GM23338 (cell line): ENCODE data around the gene CLPTM1L.

Source experiments
- CREB1 ChIP-seq: fragments of 250-450 bp; sonication (Bioruptor Pico); IDR thresholded peaks from 2 replicates; pipeline ENCODE4 v1.5.0; 2020; ENCODE audit warnings: low read depth, mild to moderate bottlenecking, moderate library complexity
- ETS1 ChIP-seq: IDR thresholded peaks from 2 replicates; pipeline ENCODE4 v1.6.1; 2016; ENCODE audit warnings: antibody characterized with exemption
- EZH2 ChIP-seq: fragments of 200-600 bp; sonication (generic); IDR thresholded peaks from one replicate; pipeline ENCODE4 v1.8.0; 2017; ENCODE audit warnings: antibody characterized with exemption, mild to moderate bottlenecking, low read depth; ENCODE audit not compliant: unreplicated experiment
- EZH2phosphoT487 ChIP-seq: fragments of 200-600 bp; sonication (generic); IDR thresholded peaks from one replicate; pipeline ENCODE4 v1.8.1; 2018; ENCODE audit warnings: antibody characterized with exemption; ENCODE audit not compliant: unreplicated experiment
- POLR2AphosphoS5 ChIP-seq: IDR thresholded peaks from 2 replicates; pipeline ENCODE4 v1.6.1; 2016; ENCODE audit warnings: antibody characterized with exemption, low read depth
- STAT1 ChIP-seq: IDR thresholded peaks from one replicate; pipeline ENCODE4 v1.6.1; 2016; ENCODE audit warnings: antibody characterized with exemption; ENCODE audit not compliant: unreplicated experiment
- TF ChIP-seq, protein P1 (sequence below), 2 experiments: fragments of 200-600 bp in 1 of 2; sonication (generic) in 1 of 2; conservative IDR thresholded peaks; 2 replicates each; pipeline versions ENCODE4 v1.5.1 to v1.6.1; 2016 to 2017; ENCODE audit warnings: antibody characterized with exemption in 2 of 2, low read depth in 2 of 2, mild to moderate bottlenecking in 2 of 2, moderate library complexity in 1 of 2
- TF ChIP-seq, protein P2 (sequence below): IDR thresholded peaks from one replicate; pipeline ENCODE4 v1.6.1; 2018; ENCODE audit warnings: antibody characterized with exemption; ENCODE audit not compliant: unreplicated experiment

DNA sequence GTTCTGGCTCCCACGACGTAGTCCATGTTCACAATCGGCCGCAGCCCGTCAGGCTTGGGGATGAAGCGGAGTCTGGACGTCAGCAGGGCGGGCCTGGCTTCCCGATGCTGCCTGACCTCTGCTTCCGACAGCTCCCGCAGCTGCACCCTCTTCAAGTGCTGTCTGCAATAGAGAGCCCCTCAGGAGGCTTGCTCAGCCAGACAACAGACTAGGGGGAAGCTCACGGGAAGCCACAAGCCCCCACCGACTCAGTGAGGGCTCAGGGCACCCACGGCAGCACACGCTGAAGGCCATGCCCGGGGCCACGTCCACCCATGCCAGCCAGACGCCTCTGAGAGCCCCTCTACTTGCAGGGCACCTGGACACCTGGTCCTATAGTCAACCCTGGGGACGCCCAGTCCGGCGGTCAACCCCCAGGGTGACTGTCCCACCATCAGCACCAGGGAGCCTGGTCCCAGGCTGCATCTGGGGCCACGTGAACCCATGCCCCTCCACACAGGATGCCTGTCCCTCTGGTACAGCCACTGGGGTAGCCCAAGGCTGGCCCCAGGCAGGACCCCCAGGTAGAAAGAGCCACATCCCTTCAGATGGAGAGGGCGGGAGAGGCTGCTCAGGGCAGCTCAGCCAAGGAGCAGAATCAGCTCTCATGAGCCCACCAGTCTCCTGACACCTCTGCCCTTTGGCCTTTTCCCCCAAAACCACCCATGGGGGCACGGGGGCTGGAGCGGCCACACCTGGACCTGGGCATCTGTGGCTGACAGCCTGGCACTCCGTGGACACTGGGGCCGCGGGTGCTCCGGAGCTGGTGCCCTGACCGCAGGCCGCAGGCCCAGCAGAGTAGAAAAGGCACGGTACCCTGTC lies 64.5 kb downstream of the CLPTM1L start:
- TF ChIP-seq, protein P1, sequence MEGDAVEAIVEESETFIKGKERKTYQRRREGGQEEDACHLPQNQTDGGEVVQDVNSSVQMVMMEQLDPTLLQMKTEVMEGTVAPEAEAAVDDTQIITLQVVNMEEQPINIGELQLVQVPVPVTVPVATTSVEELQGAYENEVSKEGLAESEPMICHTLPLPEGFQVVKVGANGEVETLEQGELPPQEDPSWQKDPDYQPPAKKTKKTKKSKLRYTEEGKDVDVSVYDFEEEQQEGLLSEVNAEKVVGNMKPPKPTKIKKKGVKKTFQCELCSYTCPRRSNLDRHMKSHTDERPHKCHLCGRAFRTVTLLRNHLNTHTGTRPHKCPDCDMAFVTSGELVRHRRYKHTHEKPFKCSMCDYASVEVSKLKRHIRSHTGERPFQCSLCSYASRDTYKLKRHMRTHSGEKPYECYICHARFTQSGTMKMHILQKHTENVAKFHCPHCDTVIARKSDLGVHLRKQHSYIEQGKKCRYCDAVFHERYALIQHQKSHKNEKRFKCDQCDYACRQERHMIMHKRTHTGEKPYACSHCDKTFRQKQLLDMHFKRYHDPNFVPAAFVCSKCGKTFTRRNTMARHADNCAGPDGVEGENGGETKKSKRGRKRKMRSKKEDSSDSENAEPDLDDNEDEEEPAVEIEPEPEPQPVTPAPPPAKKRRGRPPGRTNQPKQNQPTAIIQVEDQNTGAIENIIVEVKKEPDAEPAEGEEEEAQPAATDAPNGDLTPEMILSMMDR (conservative IDR thresholded peaks at IDR 0.05; ENCODE audit: low read depth in 2 of 2), result no peak
- TF ChIP-seq EZH2phosphoT487 (no peak), POLR2AphosphoS5 (no peak), ETS1 (no peak), EZH2 (no peak), CREB1 (CRISPR knock-in tag) (no peak), STAT1 (no peak)
- TF ChIP-seq, protein P2, sequence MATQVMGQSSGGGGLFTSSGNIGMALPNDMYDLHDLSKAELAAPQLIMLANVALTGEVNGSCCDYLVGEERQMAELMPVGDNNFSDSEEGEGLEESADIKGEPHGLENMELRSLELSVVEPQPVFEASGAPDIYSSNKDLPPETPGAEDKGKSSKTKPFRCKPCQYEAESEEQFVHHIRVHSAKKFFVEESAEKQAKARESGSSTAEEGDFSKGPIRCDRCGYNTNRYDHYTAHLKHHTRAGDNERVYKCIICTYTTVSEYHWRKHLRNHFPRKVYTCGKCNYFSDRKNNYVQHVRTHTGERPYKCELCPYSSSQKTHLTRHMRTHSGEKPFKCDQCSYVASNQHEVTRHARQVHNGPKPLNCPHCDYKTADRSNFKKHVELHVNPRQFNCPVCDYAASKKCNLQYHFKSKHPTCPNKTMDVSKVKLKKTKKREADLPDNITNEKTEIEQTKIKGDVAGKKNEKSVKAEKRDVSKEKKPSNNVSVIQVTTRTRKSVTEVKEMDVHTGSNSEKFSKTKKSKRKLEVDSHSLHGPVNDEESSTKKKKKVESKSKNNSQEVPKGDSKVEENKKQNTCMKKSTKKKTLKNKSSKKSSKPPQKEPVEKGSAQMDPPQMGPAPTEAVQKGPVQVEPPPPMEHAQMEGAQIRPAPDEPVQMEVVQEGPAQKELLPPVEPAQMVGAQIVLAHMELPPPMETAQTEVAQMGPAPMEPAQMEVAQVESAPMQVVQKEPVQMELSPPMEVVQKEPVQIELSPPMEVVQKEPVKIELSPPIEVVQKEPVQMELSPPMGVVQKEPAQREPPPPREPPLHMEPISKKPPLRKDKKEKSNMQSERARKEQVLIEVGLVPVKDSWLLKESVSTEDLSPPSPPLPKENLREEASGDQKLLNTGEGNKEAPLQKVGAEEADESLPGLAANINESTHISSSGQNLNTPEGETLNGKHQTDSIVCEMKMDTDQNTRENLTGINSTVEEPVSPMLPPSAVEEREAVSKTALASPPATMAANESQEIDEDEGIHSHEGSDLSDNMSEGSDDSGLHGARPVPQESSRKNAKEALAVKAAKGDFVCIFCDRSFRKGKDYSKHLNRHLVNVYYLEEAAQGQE, result no peak
